VCaP (cell line): ENCODE results near the gene THY1.

Experiments used
- H3K27ac ChIP-seq: fragments of 450-650 bp; 2 replicates; pipeline ENCODE4 v1.5.1; 2017
- TF ChIP-seq, protein P1 (sequence below): fragments of 450-650 bp; conservative IDR thresholded peaks from 2 replicates; pipeline ENCODE4 v1.5.1; 2017; ENCODE audit warnings: mild to moderate bottlenecking, moderate library complexity

Gene THY1

GRCh38 chr11:119374632-119375336, 48.2 kb downstream of the THY1 start:
- TF ChIP-seq, protein P1, sequence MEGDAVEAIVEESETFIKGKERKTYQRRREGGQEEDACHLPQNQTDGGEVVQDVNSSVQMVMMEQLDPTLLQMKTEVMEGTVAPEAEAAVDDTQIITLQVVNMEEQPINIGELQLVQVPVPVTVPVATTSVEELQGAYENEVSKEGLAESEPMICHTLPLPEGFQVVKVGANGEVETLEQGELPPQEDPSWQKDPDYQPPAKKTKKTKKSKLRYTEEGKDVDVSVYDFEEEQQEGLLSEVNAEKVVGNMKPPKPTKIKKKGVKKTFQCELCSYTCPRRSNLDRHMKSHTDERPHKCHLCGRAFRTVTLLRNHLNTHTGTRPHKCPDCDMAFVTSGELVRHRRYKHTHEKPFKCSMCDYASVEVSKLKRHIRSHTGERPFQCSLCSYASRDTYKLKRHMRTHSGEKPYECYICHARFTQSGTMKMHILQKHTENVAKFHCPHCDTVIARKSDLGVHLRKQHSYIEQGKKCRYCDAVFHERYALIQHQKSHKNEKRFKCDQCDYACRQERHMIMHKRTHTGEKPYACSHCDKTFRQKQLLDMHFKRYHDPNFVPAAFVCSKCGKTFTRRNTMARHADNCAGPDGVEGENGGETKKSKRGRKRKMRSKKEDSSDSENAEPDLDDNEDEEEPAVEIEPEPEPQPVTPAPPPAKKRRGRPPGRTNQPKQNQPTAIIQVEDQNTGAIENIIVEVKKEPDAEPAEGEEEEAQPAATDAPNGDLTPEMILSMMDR = no peak

DNA sequence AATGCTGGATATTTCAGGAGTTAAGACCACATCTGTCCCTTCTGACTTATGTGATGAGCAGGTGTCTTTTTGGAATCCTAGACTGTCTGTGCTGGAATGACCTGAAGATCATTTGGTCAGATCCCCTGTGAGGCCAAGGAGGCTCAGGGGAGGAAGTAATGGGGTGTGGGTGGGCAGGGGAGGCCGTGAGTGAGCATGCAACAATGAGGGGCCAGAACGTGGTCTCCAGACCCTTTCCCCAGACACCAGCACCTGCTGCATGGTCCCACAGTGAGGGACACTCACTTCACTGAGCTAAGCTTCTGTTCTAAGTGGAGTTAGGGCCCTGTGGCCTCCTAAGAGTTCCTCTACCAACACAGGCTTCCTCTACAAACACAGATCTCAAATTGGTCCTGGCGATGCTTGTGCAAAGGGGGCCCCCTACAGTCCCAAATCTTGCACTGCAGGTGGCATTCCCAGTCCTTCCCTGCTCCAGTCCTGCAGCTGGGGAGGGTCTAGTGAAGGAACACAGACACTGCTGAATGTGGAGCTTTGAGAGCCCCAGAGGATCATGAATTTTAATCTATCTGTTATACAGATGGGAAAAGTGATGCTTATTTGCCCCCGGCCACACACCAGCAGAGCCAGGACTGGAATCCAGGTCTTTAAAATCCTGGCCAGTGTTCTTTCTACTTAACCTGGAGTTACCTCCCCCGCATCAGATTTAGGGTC, 48.9 kb downstream of the THY1 start:
- TF ChIP-seq, protein P1 = peak; percentile 94
- no peak overlapping the region; the same call in 1 of the 2 replicates for H3K27ac ChIP-seq

More at GRCh38 chr11:119374632-119375336, 48.2 kb downstream of the THY1 start:
- H3K27ac ChIP-seq = no peak overlapping the region; the same call in 1 of the 2 replicates

GRCh38 chr11:119373059-119373920, 49.7 kb downstream of the THY1 start:
- no peak overlapping the region for H3K27ac ChIP-seq
- TF ChIP-seq, protein P1 = no peak

- no peak overlapping the region for H3K27ac ChIP-seq
- TF ChIP-seq, protein P1 = no peak
These were observed 50.5 kb downstream of the THY1 start for GRCh38 chr11:119372260-119373058.

- no peak overlapping the region for H3K27ac ChIP-seq
These were observed 51.2 kb downstream of the THY1 start for GRCh38 chr11:119371778-119372182.

GRCh38 chr11:119371067-119371601, 51.8 kb downstream of the THY1 start:
- no peak overlapping the region for H3K27ac ChIP-seq
- TF ChIP-seq, protein P1 = no peak

More at GRCh38 chr11:119371778-119372182, 51.2 kb downstream of the THY1 start:
- TF ChIP-seq, protein P1 = peak; percentile 45
